Heart right ventricle (tissue), 16 donors: Measurements from ENCODE around the gene TSPAN10. TPM values are rescaled to one million over a fixed set of nuclear protein-coding genes. Genes with fewer than 3 reads are reported as not detected.

ENCODE experiments used
- ATAC-seq, 8 donors: fragments of 200-7000 bp; cut with Tn5 transposase; one replicate each; pipeline ENCODE4 v1.9.1; 2020; ENCODE audit warnings: mild to moderate bottlenecking in 8 of 8, moderate library complexity in 8 of 8, moderate number of reproducible peaks in 1 of 8
- DNase-seq, 2 donors: peaks; one replicate each; pipeline ENCODE4 v3.0.0-alpha.2; 2020
- H3K27ac ChIP-seq, 10 donors: fragments of 200-600 bp; sonication (generic) in 2 of 10; one replicate each; pipeline versions ENCODE4 v1.5.0 to v1.8.0; 2020 to 2022; ENCODE audit warnings: mild to moderate bottlenecking in 3 of 10
- H3K27me3 ChIP-seq, 7 donors: fragments of 200-600 bp; one replicate each; pipeline ENCODE4 v1.8.0; 2021 to 2022; ENCODE audit warnings: mild to moderate bottlenecking in 2 of 7
- H3K36me3 ChIP-seq, 9 donors: fragments of 200-600 bp; sonication (generic) in 1 of 9; one replicate each; pipeline versions ENCODE4 v1.5.0 to v1.8.0; 2020 to 2022; ENCODE audit warnings: mild to moderate bottlenecking in 2 of 9
- H3K4me1 ChIP-seq, 9 donors: fragments of 200-600 bp; sonication (generic) in 1 of 9; one replicate each; pipeline versions ENCODE4 v1.5.0 to v1.8.0; 2020 to 2022; ENCODE audit warnings: mild to moderate bottlenecking in 4 of 9
- H3K4me3 ChIP-seq, 10 donors: fragments of 200-600 bp; sonication (generic) in 2 of 10; one replicate each; pipeline versions ENCODE4 v1.5.0 to v1.8.0; 2020 to 2022; ENCODE audit warnings: mild to moderate bottlenecking in 7 of 10, moderate library complexity in 2 of 10
- H3K9me3 ChIP-seq, 11 donors: fragments of 200-600 bp in 10 of 11; sonication (generic) in 2 of 11; one replicate each; pipeline versions ENCODE4 v1.5.0 to v1.8.0; 2013 to 2022; ENCODE audit warnings: mild to moderate bottlenecking in 2 of 11, control low read depth in 1 of 11, moderate library complexity in 1 of 11
- WGBS, 2 donors: extraction: QIAGEN DNeasy Blood & Tissue Kit; methylation state at CpG; one replicate each; pipeline ENCODE4 v1.1.7; 2013; ENCODE audit warnings: inconsistent platforms in 1 of 2; 5-methylcytosine and 5-hydroxymethylcytosine counted together
- intact Hi-C, 10 donors: fragments of 100-400 bp; cut with DNase I; formaldehyde crosslinking; loops; one replicate each; pipeline versions ENCODE4 v1.11.1 to v1.14.2; 2022
- polyA plus RNA-seq, 2 donors: library from polyadenylated mRNA; stranded (reverse); fragments of 200-250 nt; gene quantifications; one replicate each; pipeline ENCODE4 v1.2.3, GENCODE V29; 2013
- total RNA-seq, 10 donors: library from RNA; stranded (reverse); fragmentation: NEBNext Ultra II Directional in 3 of 10; extraction: Animal tissue kit (Norgen Biotek cat#: 25700) in 3 of 10; gene quantifications; one replicate each; pipeline versions ENCODE4 v1.2.1 to v1.2.4, GENCODE V29; 2021 to 2023
- TF ChIP-seq, protein P1 (sequence below), 9 donors: fragments of 200-600 bp; sonication (generic) in 2 of 9; IDR thresholded peaks; one replicate each; pipeline versions ENCODE4 v1.5.0 to v1.8.0; 2021 to 2022; ENCODE audit warnings: antibody characterized with exemption in 9 of 9, mild to moderate bottlenecking in 5 of 9, moderate library complexity in 1 of 9
- donor health status: Arrhythmogenic right ventricular cardiomyopathy.
- donor health status: ischemic (EF 13 %, LVEDD 7.1; RV severe dilation, severe dysfunction).
- donor health status: healthy with polysubstance abuse.
- donor health status: DM: no; HTN: yes; CAD: no.
- donor health status: DM: no; HTN: no; CAD: no.
- donor health status: ischemic (EF 25% LVEDD 6.9; RV normal size, moderate dysfunction).
- donor health status: ischemic (EF 25% LVEDD 5.7; RV mildly dilated, moderate dysfunction).
- donor health status: healthy.
- donor health status: DM: yes; HTN: yes; CAD: no.
- donor health status: Ischemic cardiomyopathy.
- donor health status: ischemic (EF 35%, LVEDD 5.7; RV mildly dilated, moderate dysfunction).
- donor health status: nonischemic (EF 11% LVEDD 7.7; RV severe dilation, severe dysfunction).
- donor health status: DM: yes; HTN: yes; CAD: no.
- donor health status: PGD.
- donor health status: ischemic (EF 29% LVEDD 5.4; RV normal size, mild dysfunction).
- donor health status: nonischemic (EF 23%, LVEDD 6.1; RV moderate dilation, normal function).

TSPAN10 gene
- total and polyA plus RNA-seq, 12 donors, result 0.12 to 0.57 (median 0.25) TPM

- intact Hi-C loops, result no loop called here
- H3K27me3 ChIP-seq, result no peaks in the 10 kb centered on the region
- no peak overlapping the region for H3K4me3 ChIP-seq
- TF ChIP-seq, protein P1, sequence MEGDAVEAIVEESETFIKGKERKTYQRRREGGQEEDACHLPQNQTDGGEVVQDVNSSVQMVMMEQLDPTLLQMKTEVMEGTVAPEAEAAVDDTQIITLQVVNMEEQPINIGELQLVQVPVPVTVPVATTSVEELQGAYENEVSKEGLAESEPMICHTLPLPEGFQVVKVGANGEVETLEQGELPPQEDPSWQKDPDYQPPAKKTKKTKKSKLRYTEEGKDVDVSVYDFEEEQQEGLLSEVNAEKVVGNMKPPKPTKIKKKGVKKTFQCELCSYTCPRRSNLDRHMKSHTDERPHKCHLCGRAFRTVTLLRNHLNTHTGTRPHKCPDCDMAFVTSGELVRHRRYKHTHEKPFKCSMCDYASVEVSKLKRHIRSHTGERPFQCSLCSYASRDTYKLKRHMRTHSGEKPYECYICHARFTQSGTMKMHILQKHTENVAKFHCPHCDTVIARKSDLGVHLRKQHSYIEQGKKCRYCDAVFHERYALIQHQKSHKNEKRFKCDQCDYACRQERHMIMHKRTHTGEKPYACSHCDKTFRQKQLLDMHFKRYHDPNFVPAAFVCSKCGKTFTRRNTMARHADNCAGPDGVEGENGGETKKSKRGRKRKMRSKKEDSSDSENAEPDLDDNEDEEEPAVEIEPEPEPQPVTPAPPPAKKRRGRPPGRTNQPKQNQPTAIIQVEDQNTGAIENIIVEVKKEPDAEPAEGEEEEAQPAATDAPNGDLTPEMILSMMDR (IDR thresholded peaks at IDR 0.05), result no peak
- peaks cover 0 to 19% (median 8%) of the 10 kb centered on the region in 9 donors for H3K4me1 ChIP-seq
- H3K27ac ChIP-seq, result peak overlapping the region in 7 of 10 donors; percentile 5 to 53 (median 28)
- no peaks in the 10 kb centered on the region for H3K9me3 ChIP-seq
- peak in 7 of 8 donors; percentile 34 to 86 (median 73) for ATAC-seq
- WGBS, 2 donors, result 69 to 70% methylated on average over 11 of the region's 11 CpGs
- no peak for DNase-seq
- H3K36me3 ChIP-seq, result peaks cover 0 to 100% (median 63%) of the 10 kb centered on the region in 9 donors
These were observed 43.7 kb upstream of the TSPAN10 start for GRCh38 chr17:81593105-81593871.

- intact Hi-C loops, result loop anchor here in 9 of 10 donors (2.0 to 10.0 kb wide), 6 partner anchors 33 to 348 kb away; no protein-coding TSS in a partner anchor
- Histone ChIP-seq H3K36me3 (peaks cover 0 to 100% (median 46%) of the 10 kb centered on the region in 9 donors), H3K27ac (peak overlapping the region in 2 of 10 donors; percentile 16 to 21), H3K9me3 (no peaks in the 10 kb centered on the region), H3K4me1 (peaks cover 0 to 20% (median 16%) of the 10 kb centered on the region in 9 donors), H3K4me3 (no peak overlapping the region), H3K27me3 (no peaks in the 10 kb centered on the region)
- WGBS, 2 donors, result 36 to 52% methylated on average over 10 of the region's 10 CpGs
- TF ChIP-seq, protein P1 (IDR thresholded peaks at IDR 0.05), result no peak
- ATAC-seq (peak; percentile 43 to 87 (median 78)), DNase-seq (peak; percentile 48 to 63)
These were observed 37.1 kb upstream of the TSPAN10 start for GRCh38 chr17:81599719-81600486.

GRCh38 chr17:81601525-81602120, 35.4 kb upstream of the TSPAN10 start:
- Histone ChIP-seq H3K4me1 (peaks cover 0 to 20% (median 16%) of the 10 kb centered on the region in 9 donors), H3K27ac (no peak overlapping the region), H3K4me3 (no peak overlapping the region), H3K9me3 (no peaks in the 10 kb centered on the region), H3K36me3 (peaks cover 3 to 100% (median 47%) of the 10 kb centered on the region in 9 donors), H3K27me3 (no peaks in the 10 kb centered on the region)
- intact Hi-C loops, result loop anchor here (1.0 to 10.0 kb wide), 8 partner anchors 34 to 349 kb away; no protein-coding TSS in a partner anchor
- DNase-seq (peak in 1 of 2 donors; percentile 38), ATAC-seq (peak; percentile 72 to 86 (median 78))
- 38% methylated on average over 9 of the region's 9 CpGs for WGBS, 2 donors
- TF ChIP-seq, protein P1 (IDR thresholded peaks at IDR 0.05), result peak; percentile 62 to 91 (median 84)
